Measurements from ENCODE around the gene MST1. TPM values are rescaled to one million over a fixed set of nuclear protein-coding genes. Genes with fewer than 3 reads are reported as not detected.

Gene MST1
- total RNA-seq, 4 donors from 2014 or later: 2.3 to 12.2 (median 2.7) TPM

GRCh38 chr3:49713336-49714105 lies 24.2 kb upstream of the MST1 start:
- intact Hi-C loops (cut with DNase I): no loop called here
- H3K9me3 ChIP-seq: no peaks in the 10 kb centered on the region
- no peaks in the 10 kb centered on the region for H3K27me3 ChIP-seq
- H3K4me1 ChIP-seq: peaks cover 3 to 12% (median 4%) of the 10 kb centered on the region in 3 donors
- no peak overlapping the region for H3K27ac ChIP-seq
- TF ChIP-seq POLR2A (IDR thresholded peaks at IDR 0.05): no peak
- no peak for TF ChIP-seq CTCF (IDR thresholded peaks at IDR 0.05)
- H3K36me3 ChIP-seq: peaks cover 0 to 59% (median 9%) of the 10 kb centered on the region in 3 donors
- no peak overlapping the region for H3K4me3 ChIP-seq
- 100% methylated on average over 3 of the region's 25 CpGs; no CpG with 5 or more reads in 1 of the 2 donors for WGBS, 2 donors
- no peak for DNase-seq

- H3K9me3 ChIP-seq: no peaks in the 10 kb centered on the region
- no peak overlapping the region for H3K27ac ChIP-seq
- H3K4me3 ChIP-seq: no peak overlapping the region
- TF ChIP-seq POLR2A (IDR thresholded peaks at IDR 0.05): no peak
- no peak for TF ChIP-seq CTCF (IDR thresholded peaks at IDR 0.05)
- H3K27me3 ChIP-seq: no peaks in the 10 kb centered on the region
- H3K4me1 ChIP-seq: peaks cover 0 to 5% (median 0%) of the 10 kb centered on the region in 3 donors
- intact Hi-C loops (cut with DNase I): no loop called here
- H3K36me3 ChIP-seq: peaks cover 0 to 59% (median 9%) of the 10 kb centered on the region in 3 donors
- 48% methylated on average over 6 of the region's 7 CpGs; no CpG with 5 or more reads in 1 of the 2 donors for WGBS, 2 donors
- DNase-seq: no peak
Observed at GRCh38 chr3:49712631-49713317, 23.5 kb upstream of the MST1 start.

GRCh38 chr3:49712166-49712565 lies 22.9 kb upstream of the MST1 start:
- no peak overlapping the region for H3K4me3 ChIP-seq
- peaks cover 0 to 62% (median 8%) of the 10 kb centered on the region in 3 donors for H3K36me3 ChIP-seq
- H3K27ac ChIP-seq: no peak overlapping the region
- WGBS, 2 donors: 93 to 98% methylated on average over 3 to 6 of the region's 11 CpGs
- DNase-seq: no peak
- TF ChIP-seq POLR2A (IDR thresholded peaks at IDR 0.05): no peak
- TF ChIP-seq CTCF (IDR thresholded peaks at IDR 0.05): no peak
- no peaks in the 10 kb centered on the region for H3K27me3 ChIP-seq
- intact Hi-C loops (cut with DNase I): no loop called here
- no peaks in the 10 kb centered on the region for H3K9me3 ChIP-seq
- no peaks in the 10 kb centered on the region for H3K4me1 ChIP-seq

GRCh38 chr3:49711489-49711888 lies 22.2 kb upstream of the MST1 start:
- Histone ChIP-seq H3K27ac (no peak overlapping the region), H3K36me3 (peaks cover 0 to 62% (median 2%) of the 10 kb centered on the region in 3 donors), H3K9me3 (no peaks in the 10 kb centered on the region), H3K4me3 (no peak overlapping the region), H3K4me1 (no peaks in the 10 kb centered on the region), H3K27me3 (no peaks in the 10 kb centered on the region)
- WGBS, 2 donors: 75 to 95% methylated on average over 5 of the region's 5 CpGs
- no peak for DNase-seq
- no peak for TF ChIP-seq POLR2A (IDR thresholded peaks at IDR 0.05)
- intact Hi-C loops (cut with DNase I): no loop called here

- H3K9me3 ChIP-seq: no peaks in the 10 kb centered on the region
- H3K27ac ChIP-seq: no peak overlapping the region
- intact Hi-C loops (cut with DNase I): loop anchor here (10.0 kb wide), 1 partner anchor 135 kb away; no protein-coding TSS in a partner anchor
- no peaks in the 10 kb centered on the region for H3K4me1 ChIP-seq
- 93 to 94% methylated on average over 8 of the region's 8 CpGs for WGBS, 2 donors
- TF ChIP-seq POLR2A (IDR thresholded peaks at IDR 0.05) (no peak), CTCF (IDR thresholded peaks at IDR 0.05) (no peak)
- no peaks in the 10 kb centered on the region for H3K27me3 ChIP-seq
- peaks cover 5 to 62% (median 8%) of the 10 kb centered on the region in 3 donors for H3K36me3 ChIP-seq
- no peak for DNase-seq
- no peak overlapping the region for H3K4me3 ChIP-seq
Observed at GRCh38 chr3:49709852-49710251, 20.6 kb upstream of the MST1 start.

Measured in esophagus squamous epithelium (tissue), 5 donors.